Endothelial cell (in vitro differentiated cells): ENCODE results near the gene ZNF746. TPM values are rescaled to one million over a fixed set of nuclear protein-coding genes. Genes with fewer than 3 reads are reported as not detected.
A peak's percentile ranks its signal among the peaks of the same experiment; 100 is the strongest.

Experiments
- DNase-seq: peaks from one replicate; pipeline ENCODE4 v3.0.0; 2021; ENCODE audit warnings: low spot score
- H3K27ac Mint-ChIP-seq: one replicate; pipeline ENCODE4 v1.8.0; 2021; ENCODE audit warnings: mixed read lengths, inconsistent platforms; ENCODE audit not compliant: unreplicated experiment
- H3K27me3 Mint-ChIP-seq: one replicate; pipeline ENCODE4 v1.8.0; 2021; ENCODE audit warnings: mild to moderate bottlenecking, moderate library complexity, mixed read lengths, inconsistent platforms; ENCODE audit not compliant: unreplicated experiment
- H3K36me3 Mint-ChIP-seq: one replicate; pipeline ENCODE4 v1.8.0; 2021; ENCODE audit warnings: mild to moderate bottlenecking, low read depth, mixed read lengths, inconsistent platforms; ENCODE audit not compliant: unreplicated experiment
- H3K4me1 Mint-ChIP-seq: one replicate; pipeline ENCODE4 v1.8.0; 2021; ENCODE audit warnings: mild to moderate bottlenecking, mixed read lengths, inconsistent platforms; ENCODE audit not compliant: unreplicated experiment
- H3K4me3 Mint-ChIP-seq: one replicate; pipeline ENCODE4 v1.8.0; 2021; ENCODE audit warnings: mild to moderate bottlenecking, mixed read lengths, inconsistent platforms; ENCODE audit not compliant: unreplicated experiment
- H3K9me3 Mint-ChIP-seq: one replicate; pipeline ENCODE4 v1.8.0; 2021; ENCODE audit warnings: mixed read lengths, inconsistent platforms; ENCODE audit not compliant: unreplicated experiment
- CTCF ChIP-seq: fragments of 200-600 bp; sonication (generic); IDR thresholded peaks from one replicate; pipeline ENCODE4 v1.5.0; 2021; ENCODE audit warnings: antibody characterized with exemption; ENCODE audit not compliant: unreplicated experiment
- total RNA-seq: library from RNA; stranded (reverse); fragmentation: NEBNext Ultra II Directional; extraction: Animal tissue kit (Norgen Biotek cat#: 25700); gene quantifications from one replicate; pipeline ENCODE4 v1.2.1, GENCODE V29; 2021; ENCODE audit not compliant: unreplicated experiment

ZNF746 gene
- total RNA-seq, 1 donor from 2014 or later = 23.8 TPM

- Mint-ChIP-seq H3K36me3 (peaks cover 19% of the 10 kb centered on the region), H3K4me3 (no peak overlapping the region)
Measured at GRCh38 chr7:149459540-149460452, 37.8 kb downstream of the ZNF746 start.

GRCh38 chr7:149459201-149459539 lies 38.4 kb downstream of the ZNF746 start:
- Mint-ChIP-seq H3K9me3 (no peaks in the 10 kb centered on the region), H3K36me3 (peaks cover 21% of the 10 kb centered on the region), H3K27me3 (peaks cover 9% of the 10 kb centered on the region), H3K4me3 (peak overlapping the region; percentile 92), H3K4me1 (peaks cover 16% of the 10 kb centered on the region), H3K27ac (no peak overlapping the region)
- DNase-seq = no peak
- no peak for TF ChIP-seq CTCF

More at GRCh38 chr7:149459540-149460452, 37.8 kb downstream of the ZNF746 start:
- Mint-ChIP-seq H3K4me1 (peaks cover 16% of the 10 kb centered on the region), H3K27ac (no peak overlapping the region), H3K27me3 (peaks cover 10% of the 10 kb centered on the region), H3K9me3 (no peaks in the 10 kb centered on the region)
- peak; percentile 33 for DNase-seq
- TF ChIP-seq CTCF = no peak

GRCh38 chr7:149458235-149458634 lies 39.4 kb downstream of the ZNF746 start:
- Mint-ChIP-seq H3K27me3 (peaks cover 9% of the 10 kb centered on the region), H3K4me1 (peaks cover 16% of the 10 kb centered on the region)

GRCh38 chr7:149457766-149458165 lies 39.8 kb downstream of the ZNF746 start:
- Mint-ChIP-seq H3K9me3 (no peaks in the 10 kb centered on the region), H3K4me3 (no peak overlapping the region), H3K36me3 (peaks cover 21% of the 10 kb centered on the region), H3K4me1 (peaks cover 16% of the 10 kb centered on the region), H3K27ac (no peak overlapping the region), H3K27me3 (peaks cover 9% of the 10 kb centered on the region)
- no peak for DNase-seq
- no peak for TF ChIP-seq CTCF

More at GRCh38 chr7:149458235-149458634, 39.4 kb downstream of the ZNF746 start:
- peak overlapping the region; percentile 92 for H3K4me3 Mint-ChIP-seq
- no peak for DNase-seq
- H3K27ac Mint-ChIP-seq = no peak overlapping the region
- no peak for TF ChIP-seq CTCF
- peaks cover 21% of the 10 kb centered on the region for H3K36me3 Mint-ChIP-seq
- H3K9me3 Mint-ChIP-seq = no peaks in the 10 kb centered on the region
